GM18909 (cell line): ENCODE measurements around the gene CTNNA3.

Experiments used
- ATAC-seq: cut with Tn5 transposase; IDR thresholded peaks from one replicate; pipeline ENCODE4 v1.9.1; 2021; ENCODE audit warnings: mild to moderate bottlenecking; ENCODE audit not compliant: unreplicated experiment, poor library complexity

Gene CTNNA3

GRCh38 chr10:66982053-66982420, 714.0 kb downstream of the CTNNA3 start:
- no peak for ATAC-seq

GRCh38 chr10:66981361-66982052, 714.5 kb downstream of the CTNNA3 start:
- ATAC-seq: no peak

GRCh38 chr10:66980246-66980815, 715.7 kb downstream of the CTNNA3 start:
- ATAC-seq: no peak

DNA sequence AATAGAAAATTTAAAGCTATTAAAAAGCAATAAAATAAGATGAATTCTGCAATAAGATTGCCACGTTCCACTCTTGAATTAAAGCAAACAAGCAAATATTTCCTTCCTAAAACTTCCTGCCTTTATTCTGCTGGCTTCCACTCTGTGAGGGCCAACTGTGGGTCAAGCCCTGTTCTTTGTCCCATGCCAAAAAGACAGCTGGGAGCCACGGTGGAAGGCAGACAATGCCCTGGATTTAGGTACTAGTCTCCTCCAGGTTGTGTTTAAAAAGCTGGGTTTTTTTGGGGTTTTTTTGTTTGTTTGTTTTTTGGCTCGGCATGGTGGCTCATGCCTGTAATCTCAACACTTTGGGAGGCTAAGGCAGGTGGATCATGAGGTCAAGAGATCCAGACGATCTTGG, 731.0 kb downstream of the CTNNA3 start:
- no peak for ATAC-seq

DNA sequence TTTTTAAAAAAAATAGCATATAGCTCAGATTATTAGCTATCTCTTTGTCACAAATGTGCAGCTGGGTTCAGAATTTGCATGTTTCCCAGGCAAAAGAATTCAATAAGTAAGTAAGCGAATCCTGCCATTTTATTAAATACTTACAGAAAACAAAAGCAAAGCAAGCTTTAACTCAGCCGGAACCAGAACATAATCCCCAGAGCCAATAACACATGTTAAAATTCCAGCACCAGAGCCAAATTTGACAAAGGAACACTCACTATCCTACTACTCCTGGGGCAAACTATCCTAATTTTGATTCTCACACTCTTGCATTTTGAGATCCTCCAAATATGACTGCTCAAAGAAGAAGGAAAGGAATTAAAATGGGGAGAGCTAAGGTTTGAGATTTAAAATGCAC, 737.5 kb downstream of the CTNNA3 start:
- no peak for ATAC-seq

DNA sequence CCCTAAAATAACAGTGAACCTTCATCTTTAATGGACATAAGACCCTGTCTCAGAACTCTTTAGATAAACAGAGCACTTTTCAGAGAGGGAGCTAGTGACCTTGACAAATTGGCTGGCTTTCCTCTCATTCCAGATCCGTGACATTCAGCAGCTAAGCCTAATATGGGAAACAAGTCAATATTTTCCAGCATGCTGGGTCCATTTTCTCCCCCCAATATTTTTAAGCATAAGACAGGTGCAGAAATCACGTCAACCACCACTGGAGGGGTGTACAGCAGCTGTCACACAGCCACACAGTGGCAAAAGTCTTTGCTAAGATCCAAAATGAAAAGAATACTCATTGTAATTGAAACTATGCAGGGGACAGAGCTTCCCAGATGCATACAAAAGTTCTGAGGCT, 744.1 kb downstream of the CTNNA3 start:
- no peak for ATAC-seq

- no peak for ATAC-seq
Measured at GRCh38 chr10:66943590-66943989, 752.4 kb downstream of the CTNNA3 start.

- no peak for ATAC-seq
Measured at GRCh38 chr10:66942407-66942806, 753.6 kb downstream of the CTNNA3 start.

GRCh38 chr10:66941491-66941890, 754.5 kb downstream of the CTNNA3 start:
- ATAC-seq: no peak

- ATAC-seq: no peak
Measured at GRCh38 chr10:66940965-66941364, 755.0 kb downstream of the CTNNA3 start.

- no peak for ATAC-seq
Measured at GRCh38 chr10:66934711-66935110, 761.3 kb downstream of the CTNNA3 start.

DNA sequence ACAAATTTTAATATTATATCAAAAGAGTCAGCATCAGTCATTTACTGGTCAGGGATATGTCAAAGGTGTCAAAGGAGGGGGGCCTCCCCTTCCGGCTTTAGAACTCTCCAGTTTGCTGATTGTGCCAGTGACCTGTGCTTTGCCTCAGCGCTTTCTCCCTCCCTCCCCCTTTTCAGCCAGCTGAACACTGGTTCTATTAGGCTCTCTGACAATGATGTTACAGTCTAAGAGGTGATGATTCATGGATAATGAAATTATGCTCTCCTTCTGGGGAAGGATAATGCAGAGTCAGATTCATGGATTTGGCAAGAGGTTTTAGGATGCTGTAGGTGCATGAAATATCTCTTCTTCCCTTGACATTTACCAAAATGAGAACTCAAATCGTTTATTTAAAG, 764.0 kb downstream of the CTNNA3 start:
- ATAC-seq: no peak

DNA sequence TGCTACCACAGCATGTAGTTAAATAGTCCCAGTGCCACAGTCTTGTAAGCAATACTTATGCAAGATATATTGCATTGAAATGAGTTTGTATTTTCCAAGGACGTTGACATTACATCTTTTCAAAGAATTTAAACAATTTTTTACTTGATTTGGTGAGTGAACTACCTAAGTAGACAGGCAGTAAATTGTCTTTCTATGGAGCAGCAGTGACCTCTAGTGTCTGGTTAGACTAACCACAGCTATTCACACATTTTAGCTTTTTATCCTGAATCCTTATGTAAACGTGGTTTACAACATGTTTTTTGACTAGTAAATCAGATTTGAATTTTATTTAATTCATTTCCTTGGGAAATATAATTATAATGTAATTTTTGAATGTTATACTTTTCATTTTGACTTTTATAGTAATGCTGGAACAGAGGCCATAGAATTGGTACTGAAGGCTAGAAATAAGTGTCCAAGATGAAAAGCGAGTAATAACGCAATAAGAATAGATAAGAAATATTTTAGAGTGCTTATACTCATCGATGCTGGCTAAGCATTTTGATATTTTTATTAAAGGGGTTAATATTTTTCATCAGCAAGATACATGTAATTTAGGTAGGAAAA, 764.6 kb downstream of the CTNNA3 start:
- ATAC-seq: peak; percentile 89

DNA sequence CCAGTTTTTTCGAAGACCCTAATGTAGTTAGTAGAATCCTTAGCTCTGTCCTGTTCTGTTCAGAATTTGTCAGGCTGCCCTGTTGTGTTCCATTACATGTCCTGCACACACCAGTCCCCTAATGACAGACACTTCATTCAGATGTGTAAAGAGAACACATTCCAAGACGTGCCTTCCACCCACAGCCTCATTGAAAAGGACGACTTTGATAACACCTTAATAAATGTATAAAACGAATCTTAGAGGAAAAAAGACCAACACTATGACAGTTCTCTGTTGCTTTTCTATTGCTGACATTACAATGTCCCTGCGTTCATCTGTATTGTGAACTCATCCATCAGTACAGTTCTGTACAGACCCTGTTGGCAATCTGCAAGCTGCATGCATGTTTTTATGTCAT, 766.6 kb downstream of the CTNNA3 start:
- no peak for ATAC-seq

- no peak for ATAC-seq
Measured at GRCh38 chr10:66928776-66929175, 767.2 kb downstream of the CTNNA3 start.

DNA sequence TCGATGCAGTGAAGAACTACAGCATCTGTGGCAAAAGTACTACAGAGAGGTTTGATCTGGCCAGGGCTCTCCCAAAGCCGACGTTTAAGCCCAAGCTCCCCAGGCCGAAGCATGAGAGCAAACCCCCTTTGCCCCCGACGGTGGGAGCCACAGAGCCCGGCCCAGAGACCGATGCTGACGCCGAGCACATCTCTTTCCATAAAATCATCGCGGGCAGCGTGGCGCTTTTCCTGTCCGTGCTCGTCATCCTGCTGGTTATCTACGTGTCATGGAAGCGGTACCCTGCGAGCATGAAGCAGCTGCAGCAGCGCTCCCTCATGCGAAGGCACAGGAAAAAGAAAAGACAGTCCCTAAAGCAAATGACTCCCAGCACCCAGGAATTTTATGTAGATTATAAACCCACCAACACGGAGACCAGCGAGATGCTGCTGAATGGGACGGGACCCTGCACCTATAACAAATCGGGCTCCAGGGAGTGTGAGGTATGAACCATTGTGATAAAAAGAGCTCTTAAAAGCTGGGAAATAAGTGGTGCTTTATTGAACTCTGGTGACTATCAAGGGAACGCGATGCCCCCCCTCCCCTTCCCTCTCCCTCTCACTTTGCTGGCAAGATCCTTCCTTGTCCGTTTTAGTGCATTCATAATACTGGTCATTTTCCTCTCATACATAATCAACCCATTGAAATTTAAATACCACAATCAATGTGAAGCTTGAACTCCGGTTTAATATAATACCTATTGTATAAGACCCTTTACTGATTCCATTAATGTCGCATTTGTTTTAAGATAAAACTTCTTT, 767.8 kb downstream of the CTNNA3 start:
- no peak for ATAC-seq

- ATAC-seq: no peak
Measured at GRCh38 chr10:66927251-66927935, 768.6 kb downstream of the CTNNA3 start.

DNA sequence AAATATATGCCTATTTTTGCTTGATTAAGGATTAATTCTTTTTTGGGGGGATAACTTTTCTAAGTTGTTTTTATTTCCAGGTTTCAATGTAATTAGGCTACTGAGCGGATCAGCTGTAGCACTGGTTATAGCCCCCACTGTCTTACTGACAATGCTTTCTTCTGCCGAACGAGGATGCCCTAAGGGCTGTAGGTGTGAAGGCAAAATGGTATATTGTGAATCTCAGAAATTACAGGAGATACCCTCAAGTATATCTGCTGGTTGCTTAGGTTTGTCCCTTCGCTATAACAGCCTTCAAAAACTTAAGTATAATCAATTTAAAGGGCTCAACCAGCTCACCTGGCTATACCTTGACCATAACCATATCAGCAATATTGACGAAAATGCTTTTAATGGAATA, 769.2 kb downstream of the CTNNA3 start:
- no peak for ATAC-seq

DNA sequence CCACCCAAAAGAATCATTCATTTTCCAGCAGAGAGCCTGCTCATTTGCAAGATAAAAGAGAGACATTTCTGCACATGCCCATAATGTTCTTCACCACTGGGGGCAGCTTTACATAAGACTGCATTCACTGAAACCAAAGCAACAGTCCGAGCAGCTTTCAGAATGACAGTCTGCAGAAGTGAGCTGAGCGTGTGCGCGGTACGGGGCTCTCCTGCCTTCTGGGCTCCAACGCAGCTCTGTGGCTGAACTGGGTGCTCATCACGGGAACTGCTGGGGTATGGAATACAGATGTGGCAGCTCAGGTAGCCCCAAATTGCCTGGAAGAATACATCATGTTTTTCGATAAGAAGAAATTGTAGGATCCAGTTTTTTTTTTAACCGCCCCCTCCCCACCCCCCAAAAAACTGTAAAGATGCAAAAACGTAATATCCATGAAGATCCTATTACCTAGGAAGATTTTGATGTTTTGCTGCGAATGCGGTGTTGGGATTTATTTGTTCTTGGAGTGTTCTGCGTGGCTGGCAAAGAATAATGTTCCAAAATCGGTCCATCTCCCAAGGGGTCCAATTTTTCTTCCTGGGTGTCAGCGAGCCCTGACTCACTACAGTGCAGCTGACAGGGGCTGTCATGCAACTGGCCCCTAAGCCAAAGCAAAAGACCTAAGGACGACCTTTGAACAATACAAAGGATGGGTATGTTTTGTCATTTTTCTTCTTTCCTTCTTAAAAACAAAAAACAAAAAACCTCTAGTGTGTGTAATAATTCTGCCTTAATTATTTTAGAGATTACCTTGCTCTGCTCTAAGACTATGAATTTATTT, 769.9 kb downstream of the CTNNA3 start, which contains the start of gene LRRTM3:
TSS of gene LRRTM3 (plus strand) at position 141 of the 820 bp plus-strand sequence.
- ATAC-seq: peak; percentile 100

- ATAC-seq: no peak
Measured at GRCh38 chr10:66925373-66925772, 770.6 kb downstream of the CTNNA3 start.
